T-helper 17 cell (primary cell): ENCODE results near the gene CLCNKB. TPM values are rescaled to one million over a fixed set of nuclear protein-coding genes. Genes with fewer than 3 reads are reported as not detected.
"Not testable (repeated sequence)": the region's sequence is repeated elsewhere in the genome, so short reads cannot be mapped to it uniquely, and the experiment has no call there.

ENCODE experiments used
- ATAC-seq: fragments of 150-1000 bp; cut with Tn5 transposase; 2 replicates; pipeline ENCODE4 v1.10.0; 2021; ENCODE audit warnings: mild to moderate bottlenecking, moderate library complexity
- DNase-seq, 3 donors: peaks; one replicate each; pipeline versions ENCODE4 v3.0.0 to v3.0.0-alpha.2; 2020 to 2021
- H3K9me3 ChIP-seq: one replicate; pipeline ENCODE4 v1.7.0; 2013; ENCODE audit warnings: low read length, mild to moderate bottlenecking; ENCODE audit not compliant: control insufficient read depth, poor library complexity, severe bottlenecking
- H3K27ac Mint-ChIP-seq: one replicate; pipeline ENCODE4 v1.8.0; 2022; ENCODE audit warnings: mild to moderate bottlenecking, moderate library complexity, mixed read lengths
- H3K27me3 Mint-ChIP-seq: one replicate; pipeline ENCODE4 v1.8.0; 2022; ENCODE audit warnings: mixed read lengths
- H3K36me3 Mint-ChIP-seq: one replicate; pipeline ENCODE4 v1.8.0; 2022; ENCODE audit warnings: low read depth, mixed read lengths
- H3K4me1 Mint-ChIP-seq: one replicate; pipeline ENCODE4 v1.8.0; 2022; ENCODE audit warnings: mild to moderate bottlenecking, mixed read lengths
- H3K4me3 Mint-ChIP-seq: one replicate; pipeline ENCODE4 v1.8.0; 2022; ENCODE audit warnings: mild to moderate bottlenecking, moderate library complexity, mixed read lengths
- total RNA-seq, 4 donors: library from RNA in 2 of 4; stranded (reverse) in 2 of 4; gene quantifications; one replicate each; pipeline ENCODE4 v1.2.3 and lab custom pipeline; 2022 to 2026

CLCNKB gene
- total RNA-seq, 2 donors from 2014 or later, result not detected

GRCh38 chr1:16061989-16062686 is 18.6 kb downstream of the CLCNKB start:
- not testable (repeated sequence) for ATAC-seq, H3K27ac Mint-ChIP-seq, DNase-seq, H3K9me3 ChIP-seq, H3K36me3 Mint-ChIP-seq, H3K4me3 Mint-ChIP-seq
- Mint-ChIP-seq H3K4me1 (peaks cover 23% of the 10 kb centered on the region), H3K27me3 (peaks cover 28% of the 10 kb centered on the region)

DNA sequence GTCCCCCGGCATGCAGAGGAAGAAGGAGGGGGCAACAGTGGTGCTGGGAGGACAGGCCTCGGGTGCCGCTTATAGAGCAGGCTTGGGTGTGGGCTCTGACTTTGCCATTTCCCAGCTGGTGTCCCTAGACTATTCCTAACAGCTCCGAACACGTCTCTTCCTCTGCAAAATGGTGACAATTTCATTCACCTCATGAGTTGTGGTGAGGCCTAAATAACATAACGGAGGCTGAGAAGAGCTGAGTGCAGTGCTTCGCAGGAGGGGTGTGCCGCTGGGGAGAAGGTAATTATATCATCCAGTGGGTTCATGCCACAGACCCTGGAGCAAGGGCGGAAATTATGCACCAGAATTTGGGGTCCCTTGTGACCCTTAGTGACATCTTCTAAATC is 19.1 kb downstream of the CLCNKB start:
- not testable (repeated sequence) for DNase-seq, H3K27ac Mint-ChIP-seq, H3K9me3 ChIP-seq, H3K4me3 Mint-ChIP-seq, ATAC-seq, H3K36me3 Mint-ChIP-seq
- Mint-ChIP-seq H3K27me3 (peaks cover 26% of the 10 kb centered on the region), H3K4me1 (peaks cover 21% of the 10 kb centered on the region)

GRCh38 chr1:16063226-16063829 is 19.7 kb downstream of the CLCNKB start:
- peaks cover 28% of the 10 kb centered on the region for H3K27me3 Mint-ChIP-seq
- no peak overlapping the region for H3K4me3 Mint-ChIP-seq

DNA sequence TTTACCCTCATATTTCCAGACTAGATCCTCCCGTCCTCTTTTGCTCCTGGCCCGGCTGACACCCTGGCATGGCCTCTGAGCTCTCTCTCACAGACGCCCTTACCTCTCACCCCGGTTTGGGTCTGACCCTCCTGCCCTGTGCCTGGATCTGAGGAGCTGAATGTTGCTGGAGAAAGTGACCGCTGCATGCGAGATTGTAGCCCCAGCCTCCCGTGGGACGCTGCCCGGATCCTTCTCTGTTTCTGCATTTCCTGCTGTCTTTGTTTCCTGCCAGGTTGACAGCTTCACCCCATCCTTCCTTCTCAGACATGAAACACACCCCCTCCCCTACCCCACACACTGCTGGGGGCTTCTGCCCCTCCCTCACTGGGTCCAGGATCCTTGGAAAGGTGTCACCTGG is 20.3 kb downstream of the CLCNKB start:
- Mint-ChIP-seq H3K36me3 (peaks cover 3% of the 10 kb centered on the region), H3K4me1 (peaks cover 21% of the 10 kb centered on the region), H3K27ac (peak overlapping the region; percentile 27), H3K27me3 (peaks cover 28% of the 10 kb centered on the region), H3K4me3 (peak overlapping the region; percentile 63)
- no peak for ATAC-seq
- no peak for DNase-seq
- no peaks in the 10 kb centered on the region for H3K9me3 ChIP-seq

More at GRCh38 chr1:16063226-16063829, 19.7 kb downstream of the CLCNKB start:
- Mint-ChIP-seq H3K4me1 (peaks cover 21% of the 10 kb centered on the region), H3K36me3 (peaks cover 3% of the 10 kb centered on the region), H3K27ac (no peak overlapping the region)
- DNase-seq (no peak), ATAC-seq (no peak)
- no peaks in the 10 kb centered on the region for H3K9me3 ChIP-seq

DNA sequence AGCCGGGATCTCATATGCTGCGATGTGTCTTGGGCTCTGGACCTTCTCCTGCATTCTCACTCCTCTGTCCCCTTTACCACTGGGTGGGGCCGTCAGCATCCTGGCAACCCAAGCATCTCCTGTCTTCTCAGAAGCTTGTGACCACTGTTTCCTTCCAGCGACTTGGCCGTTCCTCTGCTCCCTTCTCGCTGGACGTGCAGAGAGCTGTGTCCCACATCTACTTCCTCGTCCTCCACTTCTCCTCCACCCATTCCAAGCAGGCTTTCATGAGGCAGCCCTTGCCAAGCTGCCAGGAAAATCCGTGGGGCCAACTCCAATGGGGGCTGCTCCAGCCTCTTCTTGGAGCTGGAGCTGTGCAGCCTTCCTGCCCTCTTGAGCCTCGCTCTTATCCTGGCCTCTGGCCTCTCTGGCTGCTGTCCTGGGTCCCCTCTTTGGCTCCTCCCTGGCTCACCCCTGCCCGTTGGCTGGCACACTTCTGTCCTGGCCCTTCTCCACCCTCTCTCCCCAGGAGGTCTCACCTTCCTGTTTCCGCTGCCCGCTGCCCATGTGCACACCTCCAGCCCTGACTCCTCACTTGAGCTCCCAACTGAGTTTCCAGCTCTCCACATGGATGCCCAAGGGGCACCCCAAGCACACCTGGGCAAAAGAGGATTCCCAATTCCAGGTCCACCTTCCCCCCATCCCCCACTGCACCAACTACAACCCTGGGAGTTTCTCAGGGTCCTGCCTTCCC is 21.1 kb downstream of the CLCNKB start:
- H3K36me3 Mint-ChIP-seq, result peaks cover 3% of the 10 kb centered on the region
- H3K4me1 Mint-ChIP-seq, result peaks cover 21% of the 10 kb centered on the region
- H3K27me3 Mint-ChIP-seq, result peaks cover 28% of the 10 kb centered on the region
- H3K9me3 ChIP-seq, result no peaks in the 10 kb centered on the region
- no peak for DNase-seq
- peak overlapping the region; percentile 82 for H3K4me3 Mint-ChIP-seq
- no peak for ATAC-seq
- H3K27ac Mint-ChIP-seq, result peak overlapping the region; percentile 27

DNA sequence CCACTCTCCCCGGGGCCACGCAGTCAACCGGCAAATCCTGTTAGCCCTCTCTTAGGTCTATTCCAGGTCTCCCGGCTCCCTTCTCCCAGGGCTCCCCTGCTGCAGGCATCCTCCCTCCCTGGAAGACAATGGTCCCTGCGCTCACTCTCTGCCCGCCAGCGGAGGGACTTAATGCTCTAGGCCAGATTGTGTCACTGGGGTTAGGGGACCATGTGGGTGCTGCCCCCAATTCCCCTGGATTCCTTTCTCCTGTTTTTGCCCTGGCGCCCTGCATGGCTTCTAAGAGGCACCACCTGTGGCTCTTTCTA is 21.6 kb downstream of the CLCNKB start:
- Mint-ChIP-seq H3K4me1 (peaks cover 25% of the 10 kb centered on the region), H3K27ac (peak overlapping the region; percentile 8), H3K4me3 (peak overlapping the region; percentile 82), H3K27me3 (peaks cover 28% of the 10 kb centered on the region), H3K36me3 (peaks cover 3% of the 10 kb centered on the region)
- H3K9me3 ChIP-seq, result no peaks in the 10 kb centered on the region
- ATAC-seq (no peak), DNase-seq (no peak)

GRCh38 chr1:16066245-16066644 is 22.7 kb downstream of the CLCNKB start:
- Mint-ChIP-seq H3K36me3 (no peaks in the 10 kb centered on the region), H3K4me1 (peaks cover 32% of the 10 kb centered on the region), H3K27ac (no peak overlapping the region), H3K27me3 (peaks cover 20% of the 10 kb centered on the region), H3K4me3 (no peak overlapping the region)
- no peak for DNase-seq
- ATAC-seq, result no peak
- H3K9me3 ChIP-seq, result no peaks in the 10 kb centered on the region

DNA sequence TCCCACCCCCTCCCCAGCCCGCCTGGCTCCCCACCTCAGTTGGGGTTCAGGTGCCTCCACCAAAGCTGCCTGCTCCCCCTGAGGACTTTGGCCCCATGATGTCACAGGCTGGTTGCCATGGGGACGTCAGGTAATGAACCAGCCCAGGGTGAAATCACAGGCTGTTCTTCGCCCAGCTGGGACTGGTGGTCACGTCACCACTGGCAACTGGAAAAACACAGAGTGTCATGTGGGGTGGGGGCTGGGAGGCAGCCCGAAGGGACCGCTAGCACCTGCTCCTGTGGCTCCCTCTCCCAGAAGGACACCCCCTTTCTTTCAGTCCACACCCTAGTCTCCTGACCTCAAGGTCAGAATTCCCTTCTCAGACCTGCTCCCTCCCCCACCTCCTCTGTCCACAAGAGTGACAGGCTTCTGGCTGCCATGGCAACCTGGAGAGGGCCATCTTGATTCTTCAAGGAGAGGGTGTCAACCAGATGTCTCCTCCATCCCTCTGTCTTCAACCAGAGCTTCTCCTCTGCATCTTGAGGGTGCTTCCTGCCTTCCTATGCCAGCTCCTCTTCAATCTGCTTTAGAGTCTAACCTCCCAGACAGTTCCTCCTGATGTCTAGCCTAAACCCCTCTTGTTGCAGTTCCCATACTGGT is 23.7 kb downstream of the CLCNKB start:
- Mint-ChIP-seq H3K27ac (peak overlapping the region; percentile 27), H3K36me3 (no peaks in the 10 kb centered on the region), H3K4me3 (no peak overlapping the region), H3K4me1 (peaks cover 36% of the 10 kb centered on the region), H3K27me3 (peaks cover 20% of the 10 kb centered on the region)
- ATAC-seq (peak; percentile 18), DNase-seq (no peak)
- H3K9me3 ChIP-seq, result no peaks in the 10 kb centered on the region

GRCh38 chr1:16067933-16068332 is 24.4 kb downstream of the CLCNKB start:
- Mint-ChIP-seq H3K27ac (peak overlapping the region; percentile 27), H3K4me1 (peaks cover 36% of the 10 kb centered on the region), H3K4me3 (no peak overlapping the region), H3K27me3 (peaks cover 20% of the 10 kb centered on the region), H3K36me3 (no peaks in the 10 kb centered on the region)
- H3K9me3 ChIP-seq, result no peaks in the 10 kb centered on the region
- DNase-seq (no peak), ATAC-seq (no peak)

- Mint-ChIP-seq H3K27me3 (peaks cover 20% of the 10 kb centered on the region), H3K4me1 (peaks cover 36% of the 10 kb centered on the region), H3K27ac (no peak overlapping the region), H3K4me3 (no peak overlapping the region), H3K36me3 (no peaks in the 10 kb centered on the region)
- ATAC-seq, result no peak
- DNase-seq, result no peak
- no peaks in the 10 kb centered on the region for H3K9me3 ChIP-seq
These were observed 25.0 kb downstream of the CLCNKB start for GRCh38 chr1:16068356-16069270.

GRCh38 chr1:16070640-16071355 is 27.2 kb downstream of the CLCNKB start:
- no peaks in the 10 kb centered on the region for H3K9me3 ChIP-seq
- ATAC-seq, result no peak
- peaks cover 17% of the 10 kb centered on the region for H3K27me3 Mint-ChIP-seq
- no peak for DNase-seq
- no peak overlapping the region for H3K4me3 Mint-ChIP-seq
- no peaks in the 10 kb centered on the region for H3K36me3 Mint-ChIP-seq
- H3K4me1 Mint-ChIP-seq, result peaks cover 23% of the 10 kb centered on the region
- H3K27ac Mint-ChIP-seq, result no peak overlapping the region

- no peak overlapping the region for H3K27ac Mint-ChIP-seq
- H3K27me3 Mint-ChIP-seq, result peaks cover 16% of the 10 kb centered on the region
- DNase-seq, result no peak
- no peaks in the 10 kb centered on the region for H3K36me3 Mint-ChIP-seq
- H3K4me3 Mint-ChIP-seq, result peak overlapping the region; percentile 49
- H3K4me1 Mint-ChIP-seq, result peaks cover 23% of the 10 kb centered on the region
- ATAC-seq, result no peak
- H3K9me3 ChIP-seq, result no peaks in the 10 kb centered on the region
These were observed 28.0 kb downstream of the CLCNKB start for GRCh38 chr1:16071614-16072013.
